Measurements from ENCODE around the gene SCYL3. TPM values are rescaled to one million over a fixed set of nuclear protein-coding genes. Genes with fewer than 3 reads are reported as not detected.

The SCYL3 gene
- total RNA-seq, 1 experiment from 2014 or later = 7.6 TPM

DNA sequence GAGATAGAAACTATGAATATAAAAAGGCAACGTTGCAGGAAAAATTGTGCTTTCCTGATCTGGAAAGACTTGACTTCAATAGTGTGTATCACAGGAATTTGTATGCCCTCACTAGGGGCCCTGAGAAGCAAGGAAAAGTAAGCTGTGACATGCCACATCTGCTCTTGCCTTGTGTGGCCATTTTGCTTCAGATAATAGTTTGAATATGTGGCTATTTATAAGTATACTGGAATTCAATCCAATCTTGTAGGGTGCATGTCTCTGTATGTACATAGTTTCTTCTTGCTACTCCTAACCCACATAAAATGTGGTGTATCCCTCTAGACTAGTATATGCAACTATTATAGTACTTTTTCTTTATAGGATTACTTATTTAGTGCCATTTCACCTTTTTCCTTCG, 31.1 kb upstream of the SCYL3 start:
- no peaks in the 10 kb centered on the region for H3K36me3 ChIP-seq (ENCODE audit: control insufficient read depth in 1 of 2, insufficient read depth in 2 of 2, low read length in 2 of 2)
- H3K9ac ChIP-seq (ENCODE audit: low read length) = no peak overlapping the region
- H3K27me3 ChIP-seq (ENCODE audit: insufficient read depth, low read length) = no peaks in the 10 kb centered on the region
- no peak overlapping the region for H3K4me2 ChIP-seq (ENCODE audit: low read length)
- BruUV-seq (replicated peaks) = no TSS peak
- ATAC-seq (no peak), DNase-seq (ENCODE audit: low read depth, low spot score) (no peak)
- no peaks in the 10 kb centered on the region for H4K20me1 ChIP-seq (ENCODE audit: insufficient read depth)
- H3K9me3 ChIP-seq (ENCODE audit: control insufficient read depth in 1 of 2, insufficient read depth in 1 of 2, low read depth in 1 of 2, low read length in 2 of 2) = no peaks in the 10 kb centered on the region
- POLR2A ChIA-PET = no interaction called here
- H3K9me2 ChIP-seq (ENCODE audit: insufficient read depth) = no peaks in the 10 kb centered on the region
- H3K4me1 ChIP-seq (ENCODE audit: control insufficient read depth in 1 of 2, insufficient read depth in 2 of 2, low read length in 2 of 2) = no peaks in the 10 kb centered on the region
- RAD21 ChIA-PET (ENCODE audit: low non-redundant PET in 1 of 2, low total read pairs in 2 of 2, uncharacterized antibody in 2 of 2, unreplicated experiment in 2 of 2) = no interaction called here
- intact Hi-C loops (cut with micrococcal nuclease) = loop anchor here (5.0 kb wide), 2 partner anchors 767 to 1302 kb away; no protein-coding TSS in a partner anchor
- no peaks in the 10 kb centered on the region for H3K79me2 ChIP-seq (ENCODE audit: insufficient read depth, low read length)
- H2AFZ ChIP-seq (ENCODE audit: low read depth, low read length, poor library complexity, severe bottlenecking) = no peak overlapping the region
- no peak overlapping the region for H3K27ac ChIP-seq (ENCODE audit: low read depth, low read length)
- CTCF ChIA-PET = no interaction called here
- no peak overlapping the region for H3K4me3 ChIP-seq (replicated peaks in 1 of 2; ENCODE audit: low read depth in 1 of 2, low read length in 2 of 2)
- no peak for TF ChIP-seq TCF7L2 (IDR thresholded peaks at IDR 0.05; ENCODE audit: borderline replicate concordance, extremely low read depth, insufficient read depth, insufficient read length)

DNA sequence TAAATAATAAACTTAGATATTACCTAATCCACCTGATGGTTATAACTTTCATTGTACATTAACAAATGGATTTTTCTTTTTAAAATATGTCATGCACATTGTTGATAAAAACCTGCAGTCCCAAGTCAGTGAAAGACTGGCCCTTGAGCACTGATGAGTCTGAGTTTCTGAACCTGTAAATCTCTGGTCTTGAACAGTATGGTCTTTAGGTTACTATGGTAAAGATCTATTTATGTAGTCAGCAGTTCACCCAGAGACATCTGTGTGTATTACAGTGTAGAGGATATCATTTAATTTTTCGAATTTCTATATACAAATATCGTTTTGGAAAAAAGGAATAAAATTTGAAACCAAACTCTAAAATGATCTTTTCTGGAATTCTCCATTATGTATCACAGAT, 30.4 kb upstream of the SCYL3 start:
- ATAC-seq (no peak), DNase-seq (ENCODE audit: low read depth, low spot score) (no peak)
- no peak overlapping the region for H3K4me3 ChIP-seq (replicated peaks in 1 of 2; ENCODE audit: low read depth in 1 of 2, low read length in 2 of 2)
- ChIA-PET RAD21 (ENCODE audit: low non-redundant PET in 1 of 2, low total read pairs in 2 of 2, uncharacterized antibody in 2 of 2, unreplicated experiment in 2 of 2) (no interaction called here), POLR2A (no interaction called here), CTCF (no interaction called here)
- intact Hi-C loops (cut with micrococcal nuclease) = no loop called here
- H3K4me2 ChIP-seq (ENCODE audit: low read length) = no peak overlapping the region
- no peaks in the 10 kb centered on the region for H3K9me3 ChIP-seq (ENCODE audit: control insufficient read depth in 1 of 2, insufficient read depth in 1 of 2, low read depth in 1 of 2, low read length in 2 of 2)
- H3K9me2 ChIP-seq (ENCODE audit: insufficient read depth) = no peaks in the 10 kb centered on the region
- no peak for TF ChIP-seq SP1 (IDR thresholded peaks at IDR 0.05; ENCODE audit: low read depth)
- no peak for TF ChIP-seq ELF1 (IDR thresholded peaks at IDR 0.05; ENCODE audit: borderline replicate concordance, low read depth)
- TF ChIP-seq SRF (IDR thresholded peaks at IDR 0.05; ENCODE audit: low read depth) = no peak
- no peak for TF ChIP-seq EZH2 (IDR thresholded peaks at IDR 0.05)
- no peak for TF ChIP-seq CEBPB (IDR thresholded peaks at IDR 0.05; ENCODE audit: low read depth)
- TF ChIP-seq POLR2A (IDR thresholded peaks at IDR 0.05; ENCODE audit: borderline replicate concordance, extremely low read depth, insufficient read depth, insufficient read length) = no peak
- TF ChIP-seq, protein P1, sequence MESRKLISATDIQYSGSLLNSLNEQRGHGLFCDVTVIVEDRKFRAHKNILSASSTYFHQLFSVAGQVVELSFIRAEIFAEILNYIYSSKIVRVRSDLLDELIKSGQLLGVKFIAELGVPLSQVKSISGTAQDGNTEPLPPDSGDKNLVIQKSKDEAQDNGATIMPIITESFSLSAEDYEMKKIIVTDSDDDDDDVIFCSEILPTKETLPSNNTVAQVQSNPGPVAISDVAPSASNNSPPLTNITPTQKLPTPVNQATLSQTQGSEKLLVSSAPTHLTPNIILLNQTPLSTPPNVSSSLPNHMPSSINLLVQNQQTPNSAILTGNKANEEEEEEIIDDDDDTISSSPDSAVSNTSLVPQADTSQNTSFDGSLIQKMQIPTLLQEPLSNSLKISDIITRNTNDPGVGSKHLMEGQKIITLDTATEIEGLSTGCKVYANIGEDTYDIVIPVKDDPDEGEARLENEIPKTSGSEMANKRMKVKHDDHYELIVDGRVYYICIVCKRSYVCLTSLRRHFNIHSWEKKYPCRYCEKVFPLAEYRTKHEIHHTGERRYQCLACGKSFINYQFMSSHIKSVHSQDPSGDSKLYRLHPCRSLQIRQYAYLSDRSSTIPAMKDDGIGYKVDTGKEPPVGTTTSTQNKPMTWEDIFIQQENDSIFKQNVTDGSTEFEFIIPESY (IDR thresholded peaks at IDR 0.05; ENCODE audit: extremely low read depth, insufficient replicate concordance, low read length) = no peak
- TF ChIP-seq EGR1 (IDR thresholded peaks at IDR 0.05; ENCODE audit: low read depth) = no peak
- no peak for TF ChIP-seq SIN3A (IDR thresholded peaks at IDR 0.05; ENCODE audit: low read depth)
- no peak for TF ChIP-seq ZNF274 (IDR thresholded peaks at IDR 0.05; ENCODE audit: low read depth, low read length)
- H3K4me1 ChIP-seq (ENCODE audit: control insufficient read depth in 1 of 2, insufficient read depth in 2 of 2, low read length in 2 of 2) = no peaks in the 10 kb centered on the region
- no peaks in the 10 kb centered on the region for H4K20me1 ChIP-seq (ENCODE audit: insufficient read depth)
- BruUV-seq (replicated peaks) = no TSS peak
- no peaks in the 10 kb centered on the region for H3K36me3 ChIP-seq (ENCODE audit: control insufficient read depth in 1 of 2, insufficient read depth in 2 of 2, low read length in 2 of 2)
- H3K9ac ChIP-seq (ENCODE audit: low read length) = no peak overlapping the region
- H3K79me2 ChIP-seq (ENCODE audit: insufficient read depth, low read length) = no peaks in the 10 kb centered on the region
- no peak overlapping the region for H2AFZ ChIP-seq (ENCODE audit: low read depth, low read length, poor library complexity, severe bottlenecking)
- H3K27me3 ChIP-seq (ENCODE audit: insufficient read depth, low read length) = no peaks in the 10 kb centered on the region
- no peak overlapping the region for H3K27ac ChIP-seq (ENCODE audit: low read depth, low read length)
